NCI-H1694 treated with DMSO at 0.1 percent for 48 hours (cell line): ENCODE measurements around the gene CACUL1.

Source experiments
- DNase-seq: peaks from one replicate; lab custom pipeline; 2025; lab: John Stamatoyannopoulos, UW

The CACUL1 gene

GRCh38 chr10:118638680-118639079 lies 116.1 kb downstream of the CACUL1 start:
- DNase-seq: no peak

- DNase-seq: no peak
Measured at GRCh38 chr10:118635674-118636402, 118.9 kb downstream of the CACUL1 start.

GRCh38 chr10:118633786-118634185 lies 121.0 kb downstream of the CACUL1 start:
- DNase-seq: no peak

GRCh38 chr10:118629211-118629610 lies 125.6 kb downstream of the CACUL1 start:
- no peak for DNase-seq

GRCh38 chr10:118628397-118628796 lies 126.4 kb downstream of the CACUL1 start:
- no peak for DNase-seq

GRCh38 chr10:118626953-118627352 lies 127.8 kb downstream of the CACUL1 start:
- DNase-seq: no peak
